ENCODE measurements around the gene ZBTB16.
A peak's percentile ranks its signal among the peaks of the same experiment; 100 is the strongest.

Gene ZBTB16

DNA sequence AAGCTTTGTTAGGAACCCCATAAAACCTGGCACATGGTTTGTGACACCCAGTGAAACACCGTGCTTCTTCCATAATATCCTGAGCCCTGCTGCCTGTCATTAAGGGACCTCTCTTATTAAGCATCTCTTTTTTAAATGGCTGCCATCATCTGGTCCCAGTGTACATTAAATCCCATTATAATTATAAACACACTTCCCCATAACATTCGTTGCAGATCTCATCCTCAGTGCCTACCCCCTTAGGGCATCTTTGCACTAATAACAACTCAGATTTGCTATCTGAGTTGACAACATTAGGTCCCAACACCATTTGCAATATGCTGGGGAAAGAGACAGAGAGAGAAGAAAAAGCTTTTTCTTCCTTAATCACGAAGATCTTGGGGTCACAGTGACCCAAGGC is 4.7 kb upstream of the ZBTB16 start:
- Mint-ChIP-seq H3K4me1 (ENCODE audit: low read depth) (peaks cover 3% of the 10 kb centered on the region), H3K27me3 (peaks cover 2% of the 10 kb centered on the region), H3K9me3 (ENCODE audit: low read depth) (no peaks in the 10 kb centered on the region), H3K27ac (no peak overlapping the region), H3K36me3 (no peaks in the 10 kb centered on the region), H3K4me3 (no peak overlapping the region)

DNA sequence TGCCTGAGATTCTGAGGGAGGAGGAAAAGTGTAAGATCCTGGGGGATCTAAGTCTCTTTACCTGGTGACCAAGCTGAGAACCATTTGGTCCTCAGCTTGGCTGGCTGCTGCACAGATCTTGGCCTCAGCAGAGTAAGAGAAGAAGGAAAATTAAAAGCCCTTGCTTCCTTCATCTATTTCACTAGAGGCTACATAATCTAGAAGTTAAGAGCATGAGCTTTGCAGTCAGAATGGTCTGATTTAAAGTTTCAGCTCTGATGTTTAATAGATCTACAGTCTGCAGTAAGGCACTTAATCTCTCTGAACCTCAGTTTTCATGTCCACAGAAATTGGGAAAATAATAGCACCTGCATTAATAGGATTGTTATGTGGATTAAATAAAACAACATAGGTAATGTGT is 3.1 kb upstream of the ZBTB16 start:
- Mint-ChIP-seq H3K27me3 (peaks cover 2% of the 10 kb centered on the region), H3K27ac (no peak overlapping the region), H3K9me3 (ENCODE audit: low read depth) (no peaks in the 10 kb centered on the region)

DNA sequence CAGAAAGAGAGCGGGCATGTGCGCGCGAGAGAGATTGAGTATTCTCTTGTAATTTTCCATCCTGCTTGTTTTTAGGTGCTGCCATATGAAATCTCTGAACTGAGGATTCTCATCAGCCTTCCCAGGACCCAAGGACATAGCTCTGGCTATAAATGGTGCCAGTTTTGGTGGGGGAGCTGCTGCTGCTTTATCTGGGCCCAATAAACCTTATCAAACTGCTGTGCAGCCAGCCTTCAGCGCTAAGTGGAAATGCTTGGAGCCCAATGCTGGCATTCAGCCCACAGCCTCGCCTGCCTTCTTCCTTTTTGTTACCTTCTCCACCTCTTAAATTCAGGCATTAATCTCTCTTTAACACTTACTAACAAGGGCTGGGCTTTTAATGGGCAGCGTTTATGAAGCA is 2.4 kb upstream of the ZBTB16 start:
- Mint-ChIP-seq H3K4me1 (ENCODE audit: low read depth) (peaks cover 8% of the 10 kb centered on the region), H3K27ac (no peak overlapping the region), H3K27me3 (peaks cover 2% of the 10 kb centered on the region), H3K4me3 (peak overlapping the region; percentile 42), H3K9me3 (ENCODE audit: low read depth) (no peaks in the 10 kb centered on the region), H3K36me3 (no peaks in the 10 kb centered on the region)

More for the DNA sequence above, 3.1 kb upstream of the ZBTB16 start:
- peaks cover 7% of the 10 kb centered on the region for H3K4me1 Mint-ChIP-seq (ENCODE audit: low read depth)
- no peaks in the 10 kb centered on the region for H3K36me3 Mint-ChIP-seq
- H3K4me3 Mint-ChIP-seq: no peak overlapping the region

DNA sequence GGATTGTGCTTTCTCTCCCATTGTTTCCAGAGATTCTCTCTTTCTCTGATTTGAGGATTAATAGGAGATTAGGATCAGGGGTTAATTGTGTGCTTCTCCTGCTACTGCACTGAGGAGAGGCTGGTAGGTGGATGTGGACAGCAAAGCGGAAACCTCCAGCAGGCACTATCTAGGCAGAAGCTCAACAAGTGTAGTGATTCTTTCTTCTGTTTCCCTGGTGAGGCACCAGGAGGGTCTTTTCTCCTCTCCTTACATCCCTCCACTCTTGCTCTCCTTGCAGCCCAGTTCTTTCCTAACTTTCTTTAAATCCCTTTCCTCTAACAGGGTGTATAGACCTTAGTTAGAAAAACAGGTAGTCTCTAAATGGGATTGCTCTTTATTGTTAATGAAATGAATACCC is 1.9 kb upstream of the ZBTB16 start:
- H3K9me3 Mint-ChIP-seq (ENCODE audit: low read depth): no peaks in the 10 kb centered on the region
- H3K4me1 Mint-ChIP-seq (ENCODE audit: low read depth): peaks cover 8% of the 10 kb centered on the region
- H3K4me3 Mint-ChIP-seq: peak overlapping the region; percentile 42
- no peak overlapping the region for H3K27ac Mint-ChIP-seq
- H3K27me3 Mint-ChIP-seq: peaks cover 2% of the 10 kb centered on the region
- no peaks in the 10 kb centered on the region for H3K36me3 Mint-ChIP-seq

DNA sequence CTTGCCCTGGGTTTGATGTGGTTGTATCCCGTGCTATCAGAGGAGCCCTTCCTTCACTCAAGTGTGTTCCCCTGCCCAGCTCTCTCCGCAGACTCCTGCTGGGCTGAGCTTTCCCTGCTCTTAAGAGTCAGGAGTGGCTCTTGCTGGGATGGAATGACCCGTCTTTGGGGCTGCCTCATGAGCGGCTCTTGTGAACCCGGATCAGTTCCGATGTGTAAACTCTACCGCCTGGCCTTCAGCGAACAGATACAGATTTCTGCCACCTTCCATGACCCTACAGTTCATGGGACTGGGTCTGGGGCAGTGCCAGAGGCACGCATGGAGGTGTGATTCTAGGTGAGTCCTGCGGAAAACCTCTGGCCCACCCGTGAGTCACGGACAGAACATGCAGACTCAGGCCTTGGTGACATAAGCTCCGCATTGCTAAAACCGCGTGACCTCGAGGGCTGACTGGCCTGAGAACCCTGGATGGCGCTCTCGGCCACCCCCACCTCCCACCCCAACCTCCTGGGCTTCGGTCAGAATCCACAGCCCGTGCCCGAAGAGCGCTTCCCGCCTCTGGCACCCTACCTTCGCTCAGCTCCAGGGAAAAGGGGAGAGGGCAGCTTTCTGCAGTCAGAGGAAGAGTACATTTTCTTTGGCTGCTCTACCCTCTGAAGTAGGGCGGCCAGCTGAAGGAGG is 1.3 kb upstream of the ZBTB16 start:
- H3K4me3 Mint-ChIP-seq: peak overlapping the region; percentile 40
- peaks cover 2% of the 10 kb centered on the region for H3K27me3 Mint-ChIP-seq

DNA sequence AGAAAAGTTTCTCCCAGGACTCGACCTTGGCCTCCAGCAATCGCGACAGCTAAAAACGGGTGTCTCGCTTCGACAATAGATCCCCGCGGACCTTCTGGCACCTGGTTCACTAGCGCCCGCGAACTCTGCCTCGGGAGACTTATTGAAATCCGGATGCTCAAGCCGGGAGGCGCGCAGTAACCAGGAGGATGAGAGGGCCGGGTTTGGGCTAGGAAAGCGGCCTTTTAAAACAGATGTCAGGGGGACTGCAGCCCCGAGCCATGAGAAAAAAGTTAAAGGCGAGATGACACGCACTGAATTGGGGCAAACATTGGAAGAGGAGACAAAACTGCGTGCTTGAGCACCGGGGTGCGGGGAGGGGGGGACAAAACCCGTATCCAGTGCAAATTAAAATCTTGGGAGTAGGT is 637 bp upstream of the ZBTB16 start:
- no peaks in the 10 kb centered on the region for H3K36me3 Mint-ChIP-seq
- peak overlapping the region; percentile 87 for H3K4me3 Mint-ChIP-seq
- no peaks in the 10 kb centered on the region for H3K9me3 Mint-ChIP-seq (ENCODE audit: low read depth)
- H3K27me3 Mint-ChIP-seq: peaks cover 2% of the 10 kb centered on the region
- no peak overlapping the region for H3K27ac Mint-ChIP-seq
- H3K4me1 Mint-ChIP-seq (ENCODE audit: low read depth): peaks cover 8% of the 10 kb centered on the region

More for the DNA sequence above, 1.3 kb upstream of the ZBTB16 start:
- Mint-ChIP-seq H3K36me3 (no peaks in the 10 kb centered on the region), H3K4me1 (ENCODE audit: low read depth) (peaks cover 8% of the 10 kb centered on the region), H3K27ac (no peak overlapping the region), H3K9me3 (ENCODE audit: low read depth) (no peaks in the 10 kb centered on the region)

DNA sequence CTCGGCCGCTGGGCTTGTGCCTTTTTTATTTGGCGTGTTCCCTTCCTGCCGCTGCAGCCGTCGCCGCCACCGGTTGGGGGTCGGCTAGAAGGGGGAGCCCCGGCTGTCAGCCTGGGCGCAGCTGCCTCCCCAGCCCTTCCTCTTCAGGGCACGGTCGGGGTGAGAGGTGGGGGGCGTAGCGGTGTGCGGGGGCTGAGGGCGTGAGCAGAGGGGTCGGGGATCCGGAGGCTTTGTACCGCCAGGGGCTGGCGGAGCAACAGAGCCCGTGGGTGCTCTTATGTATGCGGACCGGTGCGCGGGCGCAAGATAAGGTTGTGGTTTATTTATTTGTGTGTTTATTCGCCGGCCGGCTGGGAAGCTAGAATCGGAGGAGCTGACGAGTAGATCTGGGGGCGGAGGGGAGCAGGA is 477 bp downstream of the ZBTB16 start:
- peaks cover 2% of the 10 kb centered on the region for H3K27me3 Mint-ChIP-seq
- H3K4me3 Mint-ChIP-seq: peak overlapping the region; percentile 91
- no peaks in the 10 kb centered on the region for H3K9me3 Mint-ChIP-seq (ENCODE audit: low read depth)

DNA sequence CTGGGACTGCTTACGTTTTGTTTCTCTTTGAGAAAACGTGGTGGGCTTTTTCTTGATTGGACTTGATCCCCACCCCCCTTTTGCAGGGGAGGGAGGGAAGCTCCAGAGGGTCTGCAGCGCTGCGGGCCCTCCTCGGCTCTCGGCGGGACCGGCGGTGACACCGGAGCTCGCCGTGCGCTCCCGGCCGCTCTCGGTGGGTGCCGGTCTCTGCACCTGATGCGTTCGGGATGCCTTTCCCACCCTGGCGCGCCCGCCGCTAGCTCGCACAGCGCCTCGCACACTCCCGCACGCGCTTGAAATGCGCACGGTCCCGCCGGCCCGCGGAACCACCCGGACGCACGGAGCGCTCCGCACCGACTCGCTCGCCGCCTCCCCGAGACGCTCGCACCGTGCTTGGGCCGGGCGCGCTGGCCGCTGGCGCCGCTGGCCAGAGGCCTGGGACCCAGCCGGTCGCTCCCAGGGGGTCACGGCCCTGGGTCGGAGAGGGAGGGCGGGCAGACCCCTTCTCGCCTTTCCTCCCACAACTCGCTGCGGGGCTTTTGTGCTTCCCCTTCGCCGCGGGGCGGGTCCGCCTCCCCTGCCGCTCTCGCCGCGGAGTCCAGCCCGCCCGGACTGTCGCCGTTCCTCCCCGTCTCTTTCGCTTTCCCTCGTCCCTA is 1.0 kb downstream of the ZBTB16 start:
- Mint-ChIP-seq H3K36me3 (no peaks in the 10 kb centered on the region), H3K9me3 (ENCODE audit: low read depth) (no peaks in the 10 kb centered on the region), H3K27me3 (peaks cover 2% of the 10 kb centered on the region), H3K4me3 (peak overlapping the region; percentile 91), H3K4me1 (ENCODE audit: low read depth) (peaks cover 8% of the 10 kb centered on the region), H3K27ac (no peak overlapping the region)

More for the DNA sequence above, 477 bp downstream of the ZBTB16 start:
- Mint-ChIP-seq H3K4me1 (ENCODE audit: low read depth) (peaks cover 8% of the 10 kb centered on the region), H3K27ac (no peak overlapping the region), H3K36me3 (no peaks in the 10 kb centered on the region)

DNA sequence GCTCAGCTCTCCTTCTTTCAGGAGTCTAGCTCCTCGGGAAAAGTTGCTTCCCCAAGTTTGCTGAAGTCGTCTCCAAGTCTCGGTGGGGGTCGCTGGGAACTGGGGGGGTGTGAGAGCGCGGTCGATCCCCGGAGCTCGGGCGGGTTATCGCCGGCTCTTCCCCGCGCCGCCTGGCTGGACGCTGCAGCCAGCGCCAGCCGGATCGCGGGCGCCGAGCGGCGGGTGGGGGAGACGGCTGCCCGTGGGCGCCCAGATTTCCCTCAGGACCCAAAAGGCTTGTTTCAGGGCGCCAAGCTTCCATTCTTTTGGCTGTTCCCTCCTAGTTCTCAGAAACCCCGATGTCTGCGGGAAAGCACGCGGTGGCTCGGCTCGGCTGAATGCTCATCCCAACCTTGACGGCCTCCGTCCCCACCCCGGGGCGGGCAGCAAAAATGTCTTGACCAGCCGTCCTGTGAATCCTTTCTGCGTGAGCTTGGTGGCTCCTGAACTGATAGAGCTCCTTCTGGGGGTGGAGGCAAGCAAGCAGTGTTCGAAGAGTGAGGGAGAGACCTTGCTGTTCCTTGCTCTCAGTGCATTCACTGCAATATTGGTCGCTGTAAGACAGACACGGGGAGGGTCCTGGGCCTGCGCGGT is 1.7 kb downstream of the ZBTB16 start:
- H3K4me3 Mint-ChIP-seq: peak overlapping the region; percentile 82
- no peaks in the 10 kb centered on the region for H3K9me3 Mint-ChIP-seq (ENCODE audit: low read depth)
- H3K27ac Mint-ChIP-seq: no peak overlapping the region
- H3K4me1 Mint-ChIP-seq (ENCODE audit: low read depth): peaks cover 8% of the 10 kb centered on the region
- no peaks in the 10 kb centered on the region for H3K36me3 Mint-ChIP-seq
- peaks cover 2% of the 10 kb centered on the region for H3K27me3 Mint-ChIP-seq

DNA sequence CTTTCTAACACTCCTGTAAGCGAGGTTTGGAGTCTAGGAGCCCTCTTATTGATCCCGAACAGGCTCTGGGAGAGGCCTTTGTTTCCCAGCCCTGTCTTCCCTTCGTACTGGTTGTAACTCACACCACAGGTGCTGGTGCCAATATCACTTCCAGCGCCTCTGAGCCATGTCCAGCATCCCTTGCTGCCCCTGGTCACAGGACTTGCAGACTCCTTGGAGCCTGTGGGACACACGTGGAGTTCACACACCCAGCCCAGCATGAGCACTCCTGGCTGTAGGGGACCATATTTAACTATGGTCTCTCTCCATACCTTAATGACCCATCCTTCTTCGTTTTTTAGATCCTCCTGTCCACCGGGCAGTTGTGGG is 2.2 kb downstream of the ZBTB16 start:
- Mint-ChIP-seq H3K4me3 (peak overlapping the region; percentile 82), H3K4me1 (ENCODE audit: low read depth) (peaks cover 8% of the 10 kb centered on the region), H3K9me3 (ENCODE audit: low read depth) (no peaks in the 10 kb centered on the region), H3K27ac (no peak overlapping the region), H3K27me3 (peaks cover 2% of the 10 kb centered on the region), H3K36me3 (no peaks in the 10 kb centered on the region)

DNA sequence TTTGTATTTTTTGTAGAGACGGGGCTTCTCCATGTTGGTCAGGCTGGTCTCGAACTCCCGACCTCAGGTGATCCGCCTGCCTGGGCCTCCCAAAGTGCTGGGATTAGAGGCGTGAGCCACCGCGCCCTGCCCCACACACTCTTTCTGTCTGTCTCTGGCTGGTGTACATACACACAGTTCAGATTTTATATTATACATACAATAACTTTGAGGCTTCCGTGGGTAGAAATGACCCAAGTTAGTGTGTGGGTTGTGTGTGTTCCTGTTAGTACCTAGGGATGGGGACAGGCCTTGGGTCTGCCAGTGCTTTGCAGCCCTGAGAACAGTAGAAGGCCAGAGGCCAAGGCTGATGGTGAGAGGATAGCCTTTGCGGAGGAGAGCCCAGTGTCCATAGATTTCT is 2.8 kb downstream of the ZBTB16 start:
- H3K27ac Mint-ChIP-seq: no peak overlapping the region
- no peaks in the 10 kb centered on the region for H3K36me3 Mint-ChIP-seq
- H3K9me3 Mint-ChIP-seq (ENCODE audit: low read depth): no peaks in the 10 kb centered on the region
- peaks cover 2% of the 10 kb centered on the region for H3K27me3 Mint-ChIP-seq
- H3K4me3 Mint-ChIP-seq: peak overlapping the region; percentile 82
- H3K4me1 Mint-ChIP-seq (ENCODE audit: low read depth): peaks cover 8% of the 10 kb centered on the region

DNA sequence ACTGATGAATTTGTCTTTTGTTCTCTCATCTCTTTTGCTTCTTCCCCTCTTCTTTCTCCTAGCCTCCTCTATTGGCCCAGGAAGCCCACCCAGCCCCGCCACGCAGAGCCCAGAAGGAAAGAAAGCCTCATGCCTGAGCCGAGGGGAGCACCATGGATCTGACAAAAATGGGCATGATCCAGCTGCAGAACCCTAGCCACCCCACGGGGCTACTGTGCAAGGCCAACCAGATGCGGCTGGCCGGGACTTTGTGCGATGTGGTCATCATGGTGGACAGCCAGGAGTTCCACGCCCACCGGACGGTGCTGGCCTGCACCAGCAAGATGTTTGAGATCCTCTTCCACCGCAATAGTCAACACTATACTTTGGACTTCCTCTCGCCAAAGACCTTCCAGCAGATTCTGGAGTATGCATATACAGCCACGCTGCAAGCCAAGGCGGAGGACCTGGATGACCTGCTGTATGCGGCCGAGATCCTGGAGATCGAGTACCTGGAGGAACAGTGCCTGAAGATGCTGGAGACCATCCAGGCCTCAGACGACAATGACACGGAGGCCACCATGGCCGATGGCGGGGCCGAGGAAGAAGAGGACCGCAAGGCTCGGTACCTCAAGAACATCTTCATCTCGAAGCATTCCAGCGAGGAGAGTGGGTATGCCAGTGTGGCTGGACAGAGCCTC is 3.8 kb downstream of the ZBTB16 start:
- Mint-ChIP-seq H3K4me3 (no peak overlapping the region), H3K27me3 (no peaks in the 10 kb centered on the region), H3K9me3 (ENCODE audit: low read depth) (no peaks in the 10 kb centered on the region), H3K36me3 (no peaks in the 10 kb centered on the region), H3K4me1 (ENCODE audit: low read depth) (peaks cover 8% of the 10 kb centered on the region), H3K27ac (no peak overlapping the region)

DNA sequence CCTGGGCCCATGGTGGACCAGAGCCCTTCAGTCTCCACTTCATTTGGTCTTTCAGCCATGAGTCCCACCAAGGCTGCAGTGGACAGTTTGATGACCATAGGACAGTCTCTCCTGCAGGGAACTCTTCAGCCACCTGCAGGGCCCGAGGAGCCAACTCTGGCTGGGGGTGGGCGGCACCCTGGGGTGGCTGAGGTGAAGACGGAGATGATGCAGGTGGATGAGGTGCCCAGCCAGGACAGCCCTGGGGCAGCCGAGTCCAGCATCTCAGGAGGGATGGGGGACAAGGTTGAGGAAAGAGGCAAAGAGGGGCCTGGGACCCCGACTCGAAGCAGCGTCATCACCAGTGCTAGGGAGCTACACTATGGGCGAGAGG is 4.3 kb downstream of the ZBTB16 start:
- Mint-ChIP-seq H3K27ac (no peak overlapping the region), H3K4me3 (no peak overlapping the region), H3K27me3 (no peaks in the 10 kb centered on the region), H3K4me1 (ENCODE audit: low read depth) (peaks cover 7% of the 10 kb centered on the region), H3K36me3 (no peaks in the 10 kb centered on the region), H3K9me3 (ENCODE audit: low read depth) (no peaks in the 10 kb centered on the region)

DNA sequence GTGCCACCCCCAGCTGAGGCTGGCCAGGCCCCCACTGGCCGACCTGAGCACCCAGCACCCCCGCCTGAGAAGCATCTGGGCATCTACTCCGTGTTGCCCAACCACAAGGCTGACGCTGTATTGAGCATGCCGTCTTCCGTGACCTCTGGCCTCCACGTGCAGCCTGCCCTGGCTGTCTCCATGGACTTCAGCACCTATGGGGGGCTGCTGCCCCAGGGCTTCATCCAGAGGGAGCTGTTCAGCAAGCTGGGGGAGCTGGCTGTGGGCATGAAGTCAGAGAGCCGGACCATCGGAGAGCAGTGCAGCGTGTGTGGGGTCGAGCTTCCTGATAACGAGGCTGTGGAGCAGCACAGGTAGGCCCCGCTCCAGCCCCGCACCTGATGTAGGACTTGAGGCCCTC is 4.7 kb downstream of the ZBTB16 start:
- peaks cover 5% of the 10 kb centered on the region for H3K4me1 Mint-ChIP-seq (ENCODE audit: low read depth)
- no peak overlapping the region for H3K27ac Mint-ChIP-seq
- no peaks in the 10 kb centered on the region for H3K9me3 Mint-ChIP-seq (ENCODE audit: low read depth)
- no peaks in the 10 kb centered on the region for H3K27me3 Mint-ChIP-seq
- no peak overlapping the region for H3K4me3 Mint-ChIP-seq
- H3K36me3 Mint-ChIP-seq: no peaks in the 10 kb centered on the region

DNA sequence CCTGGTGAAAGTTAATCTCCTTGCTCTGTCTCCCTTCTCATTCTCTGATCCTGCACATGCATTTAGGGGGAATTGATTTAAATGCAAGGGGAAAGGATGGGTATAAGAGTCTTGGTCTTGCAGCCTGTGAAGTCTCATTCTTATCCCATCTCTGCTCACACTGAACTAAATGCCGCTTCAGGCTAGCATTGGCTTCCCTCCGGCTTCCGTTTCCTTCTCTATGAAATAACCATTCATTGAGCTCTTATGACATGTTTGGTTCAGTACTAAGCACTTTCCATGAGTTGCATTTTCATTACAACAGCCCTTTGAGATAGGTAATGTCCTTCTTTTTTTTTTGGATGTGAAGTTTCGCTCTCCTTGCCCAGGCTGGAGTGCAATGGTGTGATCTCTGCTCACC is 5.6 kb downstream of the ZBTB16 start:
- Mint-ChIP-seq H3K36me3 (no peaks in the 10 kb centered on the region), H3K27ac (no peak overlapping the region), H3K4me1 (ENCODE audit: low read depth) (peaks cover 5% of the 10 kb centered on the region), H3K4me3 (no peak overlapping the region), H3K9me3 (ENCODE audit: low read depth) (no peaks in the 10 kb centered on the region), H3K27me3 (no peaks in the 10 kb centered on the region)
